Measurements from ENCODE around the gene ARID4B. TPM values are rescaled to one million over a fixed set of nuclear protein-coding genes. Genes with fewer than 3 reads are reported as not detected.

The ARID4B gene
- total and polyA plus RNA-seq, 2 donors (not counting 3 experiments of a cell fraction or from before 2014, with no cell fraction given), result 6.7 to 40.7 TPM

DNA sequence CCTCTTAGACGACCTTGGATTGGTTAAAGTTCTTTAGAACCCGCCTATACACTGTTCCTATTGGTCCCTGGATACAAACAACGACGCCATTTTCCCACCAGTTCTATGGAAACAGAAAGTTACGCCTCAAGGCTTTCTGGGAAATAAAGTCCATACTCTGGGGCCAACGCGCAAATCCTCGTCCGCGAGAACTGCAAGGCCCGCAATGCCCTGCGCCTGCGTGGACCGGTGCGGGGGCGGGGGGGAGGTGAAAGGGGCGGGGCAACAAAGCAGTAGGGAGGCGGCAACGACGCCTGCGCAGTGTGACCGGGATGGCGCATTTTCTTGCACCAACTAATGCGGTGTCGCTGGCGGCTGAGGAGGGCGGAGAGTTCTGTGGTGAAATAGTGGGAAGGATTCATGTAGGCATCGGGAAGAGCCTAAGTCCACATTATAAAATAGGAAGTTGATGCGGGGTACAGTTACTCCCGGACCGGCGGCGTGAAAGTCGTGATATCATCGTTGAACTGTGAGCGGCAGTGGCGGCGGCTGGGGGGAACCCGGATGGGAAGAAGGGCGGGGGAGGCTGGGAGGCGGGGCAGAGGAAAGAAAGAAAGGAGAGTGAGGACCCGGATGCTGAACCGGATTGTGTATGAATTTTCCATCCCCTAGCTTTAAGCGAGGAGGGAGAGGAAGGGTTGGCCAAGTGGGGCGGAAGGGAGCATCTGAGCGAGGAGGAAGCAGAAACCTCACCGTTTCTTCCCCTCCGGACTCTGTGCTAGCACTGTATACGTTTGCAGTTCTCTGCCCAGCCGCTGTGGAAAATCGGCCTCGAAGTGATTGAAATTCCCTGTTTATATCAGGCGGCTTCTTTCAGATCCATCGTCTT is 526 bp upstream of the ARID4B start, which contains the start of gene GGPS1:
TSS of gene GGPS1 (plus strand) at position 300 of the 868 bp plus-strand sequence. CDS start 6,695 bp downstream, outside the sequence.
- Histone ChIP-seq H3K27ac (ENCODE audit: insufficient read depth, low read depth, low read length) (peak within 1 kb of the TSS; percentile 86), H3K9me3 (replicated peaks; ENCODE audit: control insufficient read depth, insufficient read depth, low read length) (no peaks in the 10 kb centered on the region), H4K20me1 (replicated peaks; ENCODE audit: control insufficient read depth, extremely low read depth, insufficient read depth, low read length) (peaks cover 12% of the 10 kb centered on the region), H3K9me1 (replicated peaks; ENCODE audit: control insufficient read depth, extremely low read depth, insufficient read depth, low read length) (no peaks in the 10 kb centered on the region), H3K4me2 (ENCODE audit: insufficient read depth, low read length) (peak within 1 kb of the TSS; percentile 93), H3K4me3 (replicated peaks in 1 of 3; ENCODE audit: insufficient read depth in 1 of 3, low read depth in 1 of 3, low read length in 3 of 3) (peak within 1 kb of the TSS; percentile 89 to 93 (median 92)), H3K4me1 (ENCODE audit: control insufficient read depth, extremely low read depth, insufficient read depth, low read length) (peaks cover 28% of the 10 kb centered on the region), H3K36me3 (ENCODE audit: control insufficient read depth in 2 of 2, extremely low read depth in 1 of 2, insufficient read depth in 2 of 2, low read length in 2 of 2) (no peaks in the 10 kb centered on the region), H3K79me2 (ENCODE audit: control insufficient read depth, insufficient read depth, low read length) (peaks cover 79% of the 10 kb centered on the region), H3K27me3 (ENCODE audit: control insufficient read depth in 2 of 2, insufficient read depth in 2 of 2, low read length in 2 of 2) (no peaks in the 10 kb centered on the region), H3K9ac (replicated peaks; ENCODE audit: extremely low read depth, insufficient read depth, low read length) (peak within 1 kb of the TSS; percentile 96), H2AFZ (ENCODE audit: low read depth, low read length) (peak within 1 kb of the TSS; percentile 55)
- peak; percentile 96 for TF ChIP-seq POLR2A (IDR thresholded peaks at IDR 0.05; ENCODE audit: low read depth, low read length)
- TF ChIP-seq MYC (IDR thresholded peaks at IDR 0.05; ENCODE audit: low read depth, low read length), result no peak
- TF ChIP-seq GATA2 (IDR thresholded peaks at IDR 0.05; ENCODE audit: insufficient read depth, insufficient read length, low read depth, low read length), result peak; percentile 18
- TF ChIP-seq FOS (IDR thresholded peaks at IDR 0.05; ENCODE audit: borderline replicate concordance, insufficient read depth, low read length), result no peak
- TF ChIP-seq EZH2 (IDR thresholded peaks at IDR 0.05; ENCODE audit: borderline replicate concordance, low read depth, low read length, severe bottlenecking), result no peak
- TF ChIP-seq POLR2AphosphoS5 (IDR thresholded peaks at IDR 0.05; ENCODE audit: insufficient read depth, low read depth, low read length), result peak; percentile 89
- DNase-seq (ENCODE audit: low read depth, low spot score), result peak; percentile 100
- ChIA-PET CTCF (interaction anchor here (0.9 to 5.7 kb wide), 11 partner anchors 9 to 655 kb away, joined by 3 to 56 read pairs (median 4); no protein-coding TSS in a partner anchor), POLR2A (interaction anchor here (0.5 to 2.2 kb wide), 13 partner anchors 10 to 935 kb away, joined by 3 to 9 read pairs (median 4); partner anchors contain the start of genes B3GALNT2 and TBCE)
- intact Hi-C loops (cut with micrococcal nuclease), result loop anchor here (1.0 to 10.0 kb wide), 8 partner anchors 39 to 676 kb away; partner anchors contain the start of genes B3GALNT2, RBM34, TBCE and TOMM20
- no TSS peak for BruUV-seq (replicated peaks)
- peak; percentile 93 for FAIRE-seq
- dilution Hi-C loops (cut with MboI; ENCODE audit: extremely low pct_ligation_motif_present, low sequenced_read_pairs), result no loop called here
